ENCODE results near the gene RNF207. TPM values are rescaled to one million over a fixed set of nuclear protein-coding genes. Genes with fewer than 3 reads are reported as not detected.

RNF207 gene
- total and polyA plus RNA-seq, 2 of the 8 experiments (the other 6 are each of a cell fraction or from before 2014, with no cell fraction given), result 3.9 to 5.4 TPM

- no peak overlapping the region for H3K23ac ChIP-seq (ENCODE audit: insufficient read length)
- 60% methylated on average over 3 of the region's 25 CpGs; no CpG with 5 or more reads in 1 of the 2 experiments for WGBS, 2 experiments (ENCODE audit: extremely low coverage in 1 of 2, insufficient coverage in 1 of 2, insufficient read length in 1 of 2, insufficient replicate concordance in 2 of 2, low coverage in 1 of 2, low lambda C conversion rate in 2 of 2, missing lambda C conversion rate in 1 of 2)
Observed at GRCh38 chr1:6206520-6206855, 569 bp downstream of the RNF207 start.

More at GRCh38 chr1:6206520-6206855, 569 bp downstream of the RNF207 start:
- H2BK15ac ChIP-seq (ENCODE audit: low read length), result no peak overlapping the region
- H2BK20ac ChIP-seq (ENCODE audit: low read length), result no peak overlapping the region
- H4K8ac ChIP-seq (ENCODE audit: extremely low read depth, insufficient read depth, low read length), result no peak overlapping the region; the same call in 1 of the 2 replicates
- peaks cover 1 to 52% (median 40%) of the 10 kb centered on the region in 4 experiments for H3K27me3 ChIP-seq (replicated peaks in 1 of 4; ENCODE audit: control insufficient read depth in 3 of 4, extremely low read depth in 1 of 4, insufficient read depth in 3 of 4, low read length in 3 of 4)
- H3K4ac ChIP-seq (replicated peaks; ENCODE audit: insufficient read length, low read depth, low read length), result no peak overlapping the region
- CTCF ChIA-PET (ENCODE audit: partially characterized antibody), result interaction anchor here (0.7 to 17.1 kb wide), 15 partner anchors 11 to 212 kb away, joined by 3 to 353 read pairs (median 4); partner anchors contain the start of genes HES2, HES3 and ICMT
- no peak overlapping the region for H3K14ac ChIP-seq (ENCODE audit: insufficient read length)
- H3K56ac ChIP-seq (replicated peaks; ENCODE audit: insufficient read length, low read depth, low read length), result no peak overlapping the region
- H2BK12ac ChIP-seq (ENCODE audit: low read depth, low read length), result no peak overlapping the region
- no peaks in the 10 kb centered on the region for H3K79me2 ChIP-seq (ENCODE audit: control insufficient read depth in 1 of 2, insufficient read depth in 2 of 2, low read length in 2 of 2)
- H3K18ac ChIP-seq (ENCODE audit: extremely low read depth, low read length), result peak overlapping the region; percentile 60
- no peak overlapping the region for H2BK120ac ChIP-seq (replicated peaks; ENCODE audit: low read depth, low read length)
- DNase-seq (ENCODE audit: low read depth in 1 of 2, low spot score in 2 of 2) (no peak), FAIRE-seq (no peak)
- no peak overlapping the region for H4K5ac ChIP-seq (ENCODE audit: insufficient read length, low read depth, low read length)
- H3K4me2 ChIP-seq (ENCODE audit: insufficient read depth in 1 of 2, low read depth in 2 of 2, low read length in 2 of 2), result peak overlapping the region; percentile 57 to 92
- H3K23me2 ChIP-seq (ENCODE audit: low read depth, low read length), result peaks cover 20% of the 10 kb centered on the region; the same call in 1 of the 2 replicates
- peak overlapping the region; percentile 35 to 61 (median 48); a peak in 5 of 8 replicates for H3K4me3 ChIP-seq (ENCODE audit: extremely low read depth in 1 of 4, insufficient read depth in 2 of 4, low read depth in 3 of 4, low read length in 4 of 4)
- peaks cover 0 to 31% (median 24%) of the 10 kb centered on the region in 4 experiments; a peak in 6 of 7 replicates for H3K4me1 ChIP-seq (replicated peaks in 1 of 4; ENCODE audit: control insufficient read depth in 3 of 4, insufficient read depth in 4 of 4, low read length in 3 of 4)
- no peak overlapping the region for H2BK5ac ChIP-seq (ENCODE audit: low read depth, low read length)
- no peaks in the 10 kb centered on the region for H3K79me1 ChIP-seq (ENCODE audit: low read depth, low read length)
- POLR2A ChIA-PET (ENCODE audit: partially characterized antibody), result interaction anchor here (0.7 to 5.6 kb wide), 21 partner anchors 8 to 341 kb away, joined by 3 to 78 read pairs (median 4); partner anchors contain the start of genes HES3, ICMT, RPL22 and TNFRSF25
- no peaks in the 10 kb centered on the region for H3K36me3 ChIP-seq (ENCODE audit: control insufficient read depth in 2 of 4, insufficient read depth in 4 of 4, low read length in 3 of 4)
- no peak overlapping the region for H3K9ac ChIP-seq (replicated peaks in 1 of 4; ENCODE audit: extremely low read depth in 1 of 4, low read depth in 3 of 4, low read length in 3 of 4)
- peaks cover 0 to 7% of the 10 kb centered on the region in 2 experiments for H4K20me1 ChIP-seq (replicated peaks in 1 of 2; ENCODE audit: control insufficient read depth in 1 of 2, insufficient read depth in 2 of 2, low read length in 2 of 2)
- H2AK5ac ChIP-seq (ENCODE audit: low read depth, low read length), result no peak overlapping the region
- H3K27ac ChIP-seq (ENCODE audit: low read depth, low read length), result no peak overlapping the region
- TF ChIP-seq ZNF274 (IDR thresholded peaks at IDR 0.05; ENCODE audit: borderline replicate concordance, extremely low read depth, low read length) (no peak), ASH2L (IDR thresholded peaks at IDR 0.05; ENCODE audit: low read length) (no peak), EZH2 (IDR thresholded peaks at IDR 0.05; ENCODE audit: low read depth, low read length, severe bottlenecking) (peak; percentile 2)
- H4K91ac ChIP-seq (replicated peaks; ENCODE audit: insufficient read length, low read length), result no peak overlapping the region
- no peaks in the 10 kb centered on the region for H3K9me3 ChIP-seq (ENCODE audit: insufficient read depth in 2 of 2, low read depth in 1 of 2, low read length in 1 of 2)
- H2AFZ ChIP-seq (ENCODE audit: low read length), result no peak overlapping the region
